NT2/D1 (cell line): ENCODE data around the gene HAGH.

ENCODE experiments used
- DNase-seq: peaks from one replicate; pipeline ENCODE4 v3.0.0-alpha.2; 2011; ENCODE audit warnings: low read depth, low spot score
- H3K27me3 ChIP-seq: 2 replicates; pipeline ENCODE4 v1.6.0; 2011; ENCODE audit warnings: mild to moderate bottlenecking; ENCODE audit not compliant: insufficient read length, insufficient read depth
- H3K36me3 ChIP-seq: 2 replicates; pipeline ENCODE4 v1.6.1; 2011; ENCODE audit warnings: mild to moderate bottlenecking, low read length, mixed read lengths; ENCODE audit not compliant: insufficient read depth, insufficient read length
- H3K4me1 ChIP-seq: 2 replicates; pipeline ENCODE4 v1.5.1; 2011; ENCODE audit not compliant: insufficient read depth, insufficient read length
- H3K4me3 ChIP-seq: 2 replicates; pipeline ENCODE4 v1.5.1; 2011; ENCODE audit warnings: low read depth; ENCODE audit not compliant: insufficient read length
- H3K9ac ChIP-seq: 2 replicates; pipeline ENCODE4 v1.6.0; 2011; ENCODE audit warnings: low read depth; ENCODE audit not compliant: insufficient read length
- H3K9me3 ChIP-seq: 2 replicates; pipeline ENCODE4 v1.5.1; 2011; ENCODE audit warnings: mild to moderate bottlenecking, low read length; ENCODE audit not compliant: insufficient read depth
- SUZ12 ChIP-seq: IDR thresholded peaks from 2 replicates; pipeline ENCODE4 v1.6.1; 2011; ENCODE audit not compliant: insufficient read length, insufficient read depth; ENCODE audit errors: extremely low read depth
- YY1 ChIP-seq: IDR thresholded peaks from 2 replicates; pipeline ENCODE4 v1.6.1; 2011; ENCODE audit not compliant: insufficient read length, insufficient read depth
- ZNF274 ChIP-seq: IDR thresholded peaks from 2 replicates; pipeline ENCODE4 v1.6.1; 2011; ENCODE audit warnings: mild to moderate bottlenecking, low read depth, low read length

The HAGH gene

DNA sequence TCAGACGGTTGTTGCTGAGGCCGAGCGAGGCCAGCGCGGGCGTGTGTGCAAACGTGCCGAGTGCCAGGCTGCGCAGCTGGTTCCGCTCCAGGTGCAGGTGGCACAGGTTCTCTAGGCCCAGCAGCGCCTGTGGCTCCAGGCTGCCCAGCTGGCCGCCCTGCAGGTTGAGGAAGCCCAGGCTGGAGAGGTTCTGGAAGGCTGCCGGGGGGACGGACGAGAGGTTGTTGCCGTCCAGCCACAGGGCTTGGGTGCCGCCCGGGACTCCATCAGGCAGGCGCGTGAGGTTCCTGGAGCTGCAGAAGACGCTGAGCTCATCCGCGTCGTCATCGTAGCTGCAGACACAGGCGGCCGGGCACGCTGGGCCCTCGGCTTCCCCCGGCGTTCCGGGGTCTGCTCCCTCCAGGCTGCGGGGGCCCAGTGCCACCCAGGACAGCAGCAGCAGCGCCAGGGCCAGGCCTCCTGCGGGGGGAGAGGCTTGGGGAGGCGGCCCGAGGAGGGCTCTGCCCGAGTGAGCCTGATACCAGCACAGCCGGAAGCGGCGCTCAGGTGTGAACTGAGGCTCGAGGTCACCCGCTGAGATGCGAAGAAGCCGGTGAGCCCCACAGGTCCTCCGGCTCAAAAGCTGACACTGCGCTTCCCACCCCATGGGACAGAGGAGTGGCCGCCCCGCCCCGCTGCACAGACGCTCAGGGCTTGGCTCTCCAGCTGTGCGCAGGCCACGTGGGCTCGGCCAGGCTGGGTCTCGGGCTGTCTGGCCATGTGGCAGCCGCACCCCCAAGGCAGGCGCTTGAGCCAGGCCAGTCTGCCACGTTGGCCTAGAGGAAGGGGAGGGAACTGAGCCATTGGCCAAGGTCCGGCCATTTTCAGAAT, 34.4 kb downstream of the HAGH start:
- H3K4me3 ChIP-seq, result no peak overlapping the region
- H3K9me3 ChIP-seq, result peaks cover 4% of the 10 kb centered on the region
- peaks cover 2% of the 10 kb centered on the region for H3K4me1 ChIP-seq
- H3K9ac ChIP-seq, result no peak overlapping the region
- no peak for DNase-seq
- H3K27me3 ChIP-seq, result no peaks in the 10 kb centered on the region
- H3K36me3 ChIP-seq, result peaks cover 55% of the 10 kb centered on the region
- no peak for TF ChIP-seq SUZ12
- TF ChIP-seq YY1, result no peak
- TF ChIP-seq ZNF274, result no peak

DNA sequence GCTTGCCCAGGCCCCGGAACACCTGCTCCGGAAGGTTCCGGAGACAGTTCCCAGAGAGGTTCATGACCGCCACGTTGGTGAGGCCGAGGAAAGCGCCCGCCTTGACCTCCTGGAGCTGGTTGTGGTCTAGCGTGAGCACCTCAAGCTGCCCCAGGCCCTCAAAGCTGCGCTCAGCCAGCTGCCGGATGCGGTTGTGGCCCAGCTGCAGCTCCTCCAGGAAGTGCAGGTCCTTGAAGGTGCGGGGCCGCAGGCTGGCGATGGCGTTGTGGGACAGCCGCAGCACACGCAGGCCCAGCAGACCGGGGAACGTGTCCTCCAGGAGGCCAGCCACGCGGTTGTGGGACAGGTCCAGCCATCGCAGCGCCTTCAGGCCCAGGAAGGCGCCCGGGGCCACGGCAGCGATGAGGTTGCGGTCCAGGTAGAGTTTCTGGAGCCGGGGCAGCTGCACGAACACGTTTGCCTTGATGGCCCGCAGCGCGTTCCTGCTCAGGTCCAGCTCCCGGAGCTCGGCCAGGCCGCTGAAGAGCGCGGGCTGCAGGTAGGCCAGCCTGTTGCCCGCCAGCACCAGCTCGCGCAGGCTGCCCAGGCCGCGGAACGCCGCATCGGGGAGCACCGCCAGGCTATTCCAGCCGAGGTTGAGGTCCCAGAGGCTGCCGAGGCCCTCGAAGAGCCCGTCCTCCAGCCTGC, 35.2 kb downstream of the HAGH start:
- peaks cover 2% of the 10 kb centered on the region for H3K4me1 ChIP-seq
- H3K9ac ChIP-seq, result no peak overlapping the region
- no peak overlapping the region for H3K4me3 ChIP-seq
- TF ChIP-seq SUZ12 (no peak), YY1 (no peak), ZNF274 (no peak)
- H3K36me3 ChIP-seq, result peaks cover 62% of the 10 kb centered on the region
- no peaks in the 10 kb centered on the region for H3K27me3 ChIP-seq
- H3K9me3 ChIP-seq, result no peaks in the 10 kb centered on the region; the same call in 1 of the 2 replicates
- DNase-seq, result no peak

DNA sequence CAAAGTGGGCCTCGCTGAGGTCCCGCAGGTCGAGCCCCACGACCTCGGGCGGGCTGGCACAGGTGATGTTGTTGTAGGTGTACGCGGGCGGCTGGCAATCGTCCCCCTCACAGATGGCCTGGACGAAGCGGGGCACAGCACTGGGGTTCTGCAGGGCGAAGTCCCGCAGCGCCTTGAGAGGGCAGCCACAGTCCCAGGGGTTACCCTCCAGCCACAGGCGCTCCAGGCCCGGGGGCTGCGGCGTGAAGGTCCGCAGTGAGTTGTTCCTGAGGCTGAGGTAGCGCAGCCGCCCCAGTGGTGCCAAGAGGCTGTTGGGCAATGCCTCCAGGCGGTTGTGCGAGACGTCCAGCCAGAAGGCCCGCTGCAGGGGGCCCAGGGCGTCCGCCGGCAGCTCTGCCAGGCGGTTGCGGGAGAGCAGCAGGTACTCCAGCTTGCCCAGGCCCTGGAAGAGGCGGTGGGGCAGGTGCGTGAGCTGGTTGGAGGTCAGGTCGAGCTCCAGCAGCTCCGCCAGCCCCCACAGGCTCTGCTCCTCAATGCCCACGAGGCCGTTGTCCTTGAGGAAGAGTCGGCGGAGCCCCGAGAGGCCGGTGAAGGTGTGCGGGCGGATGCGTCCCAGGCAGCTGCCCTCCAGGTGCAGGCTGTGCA, 35.9 kb downstream of the HAGH start:
- Histone ChIP-seq H3K4me3 (no peak overlapping the region), H3K36me3 (peaks cover 69% of the 10 kb centered on the region), H3K4me1 (peaks cover 2% of the 10 kb centered on the region), H3K9ac (no peak overlapping the region), H3K27me3 (no peaks in the 10 kb centered on the region), H3K9me3 (no peaks in the 10 kb centered on the region; the same call in 1 of the 2 replicates)
- no peak for TF ChIP-seq SUZ12
- no peak for TF ChIP-seq ZNF274
- no peak for TF ChIP-seq YY1
- no peak for DNase-seq

DNA sequence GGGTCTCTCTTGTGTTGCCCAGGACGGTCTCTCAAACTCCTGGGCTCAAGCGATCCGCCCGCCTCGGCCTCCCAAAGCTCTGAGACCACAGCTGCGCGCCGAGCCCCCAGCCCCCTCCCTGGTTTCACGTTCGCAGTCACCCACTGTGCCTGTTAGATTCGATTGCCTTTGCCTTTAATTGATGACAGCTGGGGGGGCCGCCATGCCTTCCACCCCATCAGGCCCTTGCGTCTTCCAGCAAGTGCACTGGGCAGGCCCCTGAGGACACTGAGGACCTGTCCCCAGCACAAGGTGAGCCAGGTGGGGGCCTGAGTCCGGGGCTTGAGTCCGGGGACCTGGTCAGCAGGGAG, 36.4 kb downstream of the HAGH start:
- no peak overlapping the region for H3K9ac ChIP-seq
- H3K4me3 ChIP-seq, result no peak overlapping the region
- no peak for TF ChIP-seq SUZ12
- no peak for TF ChIP-seq ZNF274
- no peak for TF ChIP-seq YY1
- peaks cover 74% of the 10 kb centered on the region for H3K36me3 ChIP-seq
- no peak for DNase-seq
- H3K4me1 ChIP-seq, result peaks cover 2% of the 10 kb centered on the region
- no peaks in the 10 kb centered on the region; the same call in 1 of the 2 replicates for H3K9me3 ChIP-seq
- H3K27me3 ChIP-seq, result no peaks in the 10 kb centered on the region

DNA sequence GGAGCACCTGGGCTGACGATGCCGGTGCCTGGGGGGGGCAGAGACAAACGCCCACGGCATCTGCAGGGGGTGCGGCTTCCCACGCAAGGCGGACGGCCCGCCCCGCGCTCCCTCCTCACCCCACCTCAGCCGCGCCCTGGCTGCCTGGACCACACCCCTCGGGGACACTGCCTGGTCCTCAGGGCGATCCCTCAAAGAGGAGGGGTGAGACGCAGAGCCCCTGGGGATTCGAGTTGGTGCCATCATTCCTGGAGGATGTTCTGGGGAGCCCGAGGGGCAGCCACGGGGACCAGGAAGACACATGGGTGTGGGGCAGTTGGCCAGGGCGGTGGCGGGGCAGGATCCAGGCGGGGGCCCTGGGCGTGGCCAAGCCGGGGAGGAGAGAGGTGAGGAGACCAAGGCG, 37.0 kb downstream of the HAGH start:
- H3K4me3 ChIP-seq, result no peak overlapping the region
- no peaks in the 10 kb centered on the region for H3K9me3 ChIP-seq
- TF ChIP-seq ZNF274, result no peak
- no peak for TF ChIP-seq YY1
- TF ChIP-seq SUZ12, result no peak
- H3K9ac ChIP-seq, result no peak overlapping the region
- DNase-seq, result no peak
- peaks cover 80% of the 10 kb centered on the region for H3K36me3 ChIP-seq
- peaks cover 4% of the 10 kb centered on the region for H3K4me1 ChIP-seq
- no peaks in the 10 kb centered on the region for H3K27me3 ChIP-seq

DNA sequence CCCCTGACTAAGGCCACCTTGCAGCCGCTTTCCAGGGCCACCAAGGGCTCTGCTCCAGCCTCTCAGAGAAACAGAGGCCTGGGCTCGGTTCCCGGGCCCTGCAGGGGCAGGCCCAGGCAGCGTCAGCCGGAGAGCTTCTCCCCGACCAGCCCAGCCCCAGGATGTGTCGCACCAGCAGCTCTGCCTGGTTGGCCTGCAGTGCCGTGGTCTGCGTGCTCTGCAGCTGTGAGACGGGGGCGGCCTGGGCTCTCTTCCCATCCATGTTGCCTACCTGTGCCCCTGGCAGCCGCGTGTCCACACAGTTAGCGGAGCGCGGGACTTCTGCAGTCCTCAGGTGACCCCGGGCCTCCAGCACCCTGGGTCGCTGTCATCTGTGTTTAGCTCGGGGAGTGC, 37.9 kb downstream of the HAGH start:
- no peak for DNase-seq
- H3K36me3 ChIP-seq, result peaks cover 86% of the 10 kb centered on the region

More for the DNA sequence above, 37.9 kb downstream of the HAGH start:
- Histone ChIP-seq H3K4me1 (peaks cover 2% of the 10 kb centered on the region), H3K9ac (no peak overlapping the region), H3K9me3 (no peaks in the 10 kb centered on the region), H3K4me3 (no peak overlapping the region), H3K27me3 (no peaks in the 10 kb centered on the region)
- TF ChIP-seq YY1 (no peak), SUZ12 (no peak), ZNF274 (no peak)
